Astrocyte (in vitro differentiated cells and primary cell): Measurements from ENCODE around the gene PDLIM7. TPM values are rescaled to one million over a fixed set of nuclear protein-coding genes. Genes with fewer than 3 reads are reported as not detected.

ENCODE experiments used
- DNase-seq: peaks from one replicate; pipeline ENCODE4 v3.0.0-alpha.2; 2010; ENCODE audit warnings: low read depth
- FAIRE-seq: peaks from 2 replicates; lab custom pipeline; 2011; peaks lifted over from hg19 to GRCh38; lab: Jason Lieb, UNC
- H2AFZ ChIP-seq: 2 replicates; pipeline ENCODE4 v1.6.0; 2012; ENCODE audit warnings: low read depth, low read length, inconsistent platforms
- H3K27ac ChIP-seq: 2 replicates; pipeline ENCODE4 v1.5.1; 2011; ENCODE audit warnings: low read depth, low read length, inconsistent platforms
- H3K27me3 ChIP-seq: 2 replicates; pipeline ENCODE4 v1.6.0; 2011; ENCODE audit warnings: low read length, inconsistent platforms; ENCODE audit not compliant: insufficient read depth
- H3K36me3 ChIP-seq: 2 replicates; pipeline ENCODE4 v1.5.1; 2011; ENCODE audit warnings: low read length, inconsistent platforms; ENCODE audit not compliant: insufficient read depth
- H3K4me1 ChIP-seq: 2 replicates; pipeline ENCODE4 v1.5.1; 2011; ENCODE audit warnings: low read length, inconsistent platforms; ENCODE audit not compliant: insufficient read depth
- H3K4me2 ChIP-seq: 2 replicates; pipeline ENCODE4 v1.6.0; 2012; ENCODE audit warnings: low read length, inconsistent platforms
- H3K4me3 ChIP-seq: 2 replicates; pipeline ENCODE4 v1.5.1; 2011; ENCODE audit warnings: low read depth, mild to moderate bottlenecking, low read length, inconsistent platforms; ENCODE audit not compliant: insufficient read depth
- H3K79me2 ChIP-seq: 2 replicates; pipeline ENCODE4 v1.6.0; 2012; ENCODE audit warnings: mild to moderate bottlenecking, low read length, inconsistent platforms; ENCODE audit not compliant: insufficient read depth
- H3K9ac ChIP-seq: 2 replicates; pipeline ENCODE4 v1.6.0; 2012; ENCODE audit warnings: mild to moderate bottlenecking, low read length, inconsistent platforms
- H3K9me3 ChIP-seq: 2 replicates; pipeline ENCODE4 v1.5.1; 2012; ENCODE audit warnings: low read depth, mild to moderate bottlenecking, low read length, inconsistent platforms; ENCODE audit not compliant: insufficient read depth
- H4K20me1 ChIP-seq: 2 replicates; pipeline ENCODE4 v1.6.0; 2012; ENCODE audit warnings: low read length, inconsistent platforms; ENCODE audit not compliant: insufficient read depth
- H3K27ac Mint-ChIP-seq: one replicate; pipeline ENCODE4 v1.8.0; 2021; ENCODE audit warnings: mild to moderate bottlenecking, mixed read lengths; ENCODE audit not compliant: unreplicated experiment
- H3K27me3 Mint-ChIP-seq: one replicate; pipeline ENCODE4 v1.8.0; 2021; ENCODE audit warnings: low read depth, mixed read lengths; ENCODE audit not compliant: unreplicated experiment
- H3K36me3 Mint-ChIP-seq: one replicate; pipeline ENCODE4 v1.8.0; 2021; ENCODE audit warnings: low read depth, mixed read lengths; ENCODE audit not compliant: unreplicated experiment
- H3K4me1 Mint-ChIP-seq: one replicate; pipeline ENCODE4 v1.8.0; 2021; ENCODE audit warnings: low read depth, mixed read lengths; ENCODE audit not compliant: unreplicated experiment
- H3K4me3 Mint-ChIP-seq: one replicate; pipeline ENCODE4 v1.8.0; 2021; ENCODE audit warnings: mild to moderate bottlenecking, moderate library complexity, mixed read lengths; ENCODE audit not compliant: unreplicated experiment
- H3K9me3 Mint-ChIP-seq: one replicate; pipeline ENCODE4 v1.8.0; 2021; ENCODE audit warnings: mild to moderate bottlenecking, mixed read lengths; ENCODE audit not compliant: unreplicated experiment
- EZH2 ChIP-seq: IDR thresholded peaks from 2 replicates; pipeline ENCODE4 v1.6.1; 2012; ENCODE audit warnings: mild to moderate bottlenecking, low read length, inconsistent platforms; ENCODE audit not compliant: insufficient read depth
- total RNA-seq: library from RNA; stranded (reverse); gene quantifications from 2 replicates; pipeline ENCODE4 v1.2.1, GENCODE V29; 2021
- TF ChIP-seq, protein P1 (sequence below): IDR thresholded peaks from 2 replicates; pipeline ENCODE4 v1.5.1; 2011; ENCODE audit warnings: low read depth, mild to moderate bottlenecking, inconsistent platforms, low read length, moderate library complexity; ENCODE audit not compliant: insufficient read depth

Gene PDLIM7
- total RNA-seq, 1 donor from 2014 or later: 590 TPM

DNA sequence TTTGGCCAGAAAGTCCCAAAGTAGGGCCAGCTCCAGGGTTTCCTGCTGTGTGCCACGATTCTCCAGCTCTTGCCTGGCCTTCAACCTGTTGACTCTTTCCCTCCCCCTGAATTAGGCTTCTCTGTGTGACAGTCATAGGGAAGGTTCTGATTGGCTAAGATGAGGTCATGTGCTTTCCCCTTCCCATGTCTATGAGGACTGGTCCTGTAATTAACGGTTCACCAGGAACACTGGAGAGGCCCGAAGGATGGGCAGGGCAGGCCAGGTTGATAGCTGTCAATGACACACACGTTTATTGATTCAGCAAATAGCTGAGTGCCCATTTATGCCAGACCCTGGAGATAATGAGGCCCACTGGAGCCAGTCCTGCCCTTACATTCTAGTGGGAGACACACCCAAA, 59.8 kb downstream of the PDLIM7 start:
- DNase-seq: no peak
- Histone ChIP-seq H3K27me3 (no peaks in the 10 kb centered on the region), H3K4me2 (no peak overlapping the region), H3K4me3 (no peak overlapping the region), H3K27ac (no peak overlapping the region), H3K36me3 (peaks cover 4% of the 10 kb centered on the region), H3K9me3 (no peaks in the 10 kb centered on the region), H4K20me1 (no peaks in the 10 kb centered on the region), H3K79me2 (no peaks in the 10 kb centered on the region), H2AFZ (no peak overlapping the region), H3K9ac (no peak overlapping the region), H3K4me1 (no peaks in the 10 kb centered on the region)
- H3K27me3 Mint-ChIP-seq: no peaks in the 10 kb centered on the region
- peaks cover 1% of the 10 kb centered on the region for H3K9me3 Mint-ChIP-seq
- no peak overlapping the region for H3K4me3 Mint-ChIP-seq
- peaks cover 2% of the 10 kb centered on the region for H3K4me1 Mint-ChIP-seq
- no peak overlapping the region for H3K27ac Mint-ChIP-seq
- no peak for FAIRE-seq
- H3K36me3 Mint-ChIP-seq: peaks cover 20% of the 10 kb centered on the region
- TF ChIP-seq, protein P1, sequence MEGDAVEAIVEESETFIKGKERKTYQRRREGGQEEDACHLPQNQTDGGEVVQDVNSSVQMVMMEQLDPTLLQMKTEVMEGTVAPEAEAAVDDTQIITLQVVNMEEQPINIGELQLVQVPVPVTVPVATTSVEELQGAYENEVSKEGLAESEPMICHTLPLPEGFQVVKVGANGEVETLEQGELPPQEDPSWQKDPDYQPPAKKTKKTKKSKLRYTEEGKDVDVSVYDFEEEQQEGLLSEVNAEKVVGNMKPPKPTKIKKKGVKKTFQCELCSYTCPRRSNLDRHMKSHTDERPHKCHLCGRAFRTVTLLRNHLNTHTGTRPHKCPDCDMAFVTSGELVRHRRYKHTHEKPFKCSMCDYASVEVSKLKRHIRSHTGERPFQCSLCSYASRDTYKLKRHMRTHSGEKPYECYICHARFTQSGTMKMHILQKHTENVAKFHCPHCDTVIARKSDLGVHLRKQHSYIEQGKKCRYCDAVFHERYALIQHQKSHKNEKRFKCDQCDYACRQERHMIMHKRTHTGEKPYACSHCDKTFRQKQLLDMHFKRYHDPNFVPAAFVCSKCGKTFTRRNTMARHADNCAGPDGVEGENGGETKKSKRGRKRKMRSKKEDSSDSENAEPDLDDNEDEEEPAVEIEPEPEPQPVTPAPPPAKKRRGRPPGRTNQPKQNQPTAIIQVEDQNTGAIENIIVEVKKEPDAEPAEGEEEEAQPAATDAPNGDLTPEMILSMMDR: no peak
- no peak for TF ChIP-seq EZH2

DNA sequence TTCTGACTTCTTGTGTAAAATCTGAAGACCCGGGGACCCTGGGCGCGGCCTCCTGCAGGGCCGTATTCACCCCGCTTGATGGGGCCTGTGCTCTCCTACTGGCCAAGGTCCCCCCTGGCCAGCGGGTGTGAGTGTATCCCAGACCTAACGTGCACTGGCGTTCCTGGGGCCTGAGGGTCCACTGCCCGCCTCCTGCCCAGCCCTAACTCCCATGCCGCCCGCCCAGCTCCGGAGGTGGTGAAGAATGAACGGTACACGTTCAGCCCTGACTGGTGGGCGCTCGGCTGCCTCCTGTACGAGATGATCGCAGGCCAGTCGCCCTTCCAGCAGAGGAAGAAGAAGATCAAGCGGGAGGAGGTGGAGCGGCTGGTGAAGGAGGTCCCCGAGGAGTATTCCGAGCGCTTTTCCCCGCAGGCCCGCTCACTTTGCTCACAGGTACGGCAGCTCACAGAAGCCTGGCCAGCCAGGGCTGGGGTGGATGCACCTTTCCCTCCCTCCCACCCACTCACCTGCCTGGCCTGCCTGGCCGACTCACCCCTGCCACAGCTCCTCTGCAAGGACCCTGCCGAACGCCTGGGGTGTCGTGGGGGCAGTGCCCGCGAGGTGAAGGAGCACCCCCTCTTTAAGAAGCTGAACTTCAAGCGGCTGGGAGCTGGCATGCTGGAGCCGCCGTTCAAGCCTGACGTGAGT, 61.4 kb downstream of the PDLIM7 start:
- Mint-ChIP-seq H3K27me3 (no peaks in the 10 kb centered on the region), H3K4me1 (no peaks in the 10 kb centered on the region), H3K27ac (no peak overlapping the region), H3K4me3 (no peak overlapping the region), H3K36me3 (peaks cover 17% of the 10 kb centered on the region), H3K9me3 (peaks cover 1% of the 10 kb centered on the region)
- Histone ChIP-seq H3K27me3 (no peaks in the 10 kb centered on the region), H2AFZ (no peak overlapping the region), H3K79me2 (no peaks in the 10 kb centered on the region), H3K9ac (no peak overlapping the region), H4K20me1 (peaks cover 6% of the 10 kb centered on the region), H3K4me2 (no peak overlapping the region), H3K9me3 (no peaks in the 10 kb centered on the region), H3K27ac (no peak overlapping the region), H3K4me1 (no peaks in the 10 kb centered on the region), H3K4me3 (no peak overlapping the region), H3K36me3 (peaks cover 4% of the 10 kb centered on the region)
- TF ChIP-seq, protein P1: no peak
- no peak for TF ChIP-seq EZH2
- FAIRE-seq: no peak
- no peak for DNase-seq
